HG03108 (cell line): Measurements from ENCODE around the gene ZBTB22.
"Not testable (repeated sequence)": the region's sequence is repeated elsewhere in the genome, so short reads cannot be mapped to it uniquely, and the experiment has no call there.

Experiments
- ATAC-seq: cut with Tn5 transposase; IDR thresholded peaks from one replicate; pipeline ENCODE4 v1.9.1; 2021; ENCODE audit warnings: moderate library complexity; ENCODE audit not compliant: unreplicated experiment

ZBTB22 gene

GRCh38 chr6:33279971-33280511, 37.5 kb downstream of the ZBTB22 start:
- no peak for ATAC-seq

- ATAC-seq = no peak
Observed at GRCh38 chr6:33279257-33279695, 38.3 kb downstream of the ZBTB22 start.

GRCh38 chr6:33278810-33279209, 38.7 kb downstream of the ZBTB22 start:
- ATAC-seq = no peak

- no peak for ATAC-seq
Observed at GRCh38 chr6:33278392-33278741, 39.2 kb downstream of the ZBTB22 start.

- no peak for ATAC-seq
Observed at GRCh38 chr6:33277663-33278391, 39.7 kb downstream of the ZBTB22 start.

GRCh38 chr6:33276864-33277662, 40.5 kb downstream of the ZBTB22 start, which contains the start of gene B3GALT4:
Gene B3GALT4, plus strand, starts transcription at chr6:33277123. Its CDS starts 297 bp downstream, at chr6:33277420.
- peak; percentile 53 for ATAC-seq

- no peak for ATAC-seq
Observed at GRCh38 chr6:33276581-33276863, 41.0 kb downstream of the ZBTB22 start.

- ATAC-seq = not testable (repeated sequence)
Observed at GRCh38 chr6:33275795-33276580, 41.6 kb downstream of the ZBTB22 start.

GRCh38 chr6:33273924-33274902, 43.3 kb downstream of the ZBTB22 start:
- ATAC-seq = no peak

GRCh38 chr6:33273129-33273923, 44.2 kb downstream of the ZBTB22 start:
- ATAC-seq = no peak

- ATAC-seq = no peak
Observed at GRCh38 chr6:33272275-33273128, 45.0 kb downstream of the ZBTB22 start.

GRCh38 chr6:33271468-33272274, 45.9 kb downstream of the ZBTB22 start, which contains the start of the genes RPS18 and VPS52:
Gene RPS18, plus strand, starts transcription at chr6:33272075. Its CDS starts 45 bp downstream, at chr6:33272120.
Gene VPS52, minus strand, starts transcription at chr6:33271876. Its CDS starts 201 bp downstream, at chr6:33271675.
- ATAC-seq = peak; percentile 82

GRCh38 chr6:33271117-33271467, 46.5 kb downstream of the ZBTB22 start:
- ATAC-seq = no peak
